ENCODE data around the gene WFIKKN1. TPM values are rescaled to one million over a fixed set of nuclear protein-coding genes. Genes with fewer than 3 reads are reported as not detected.

Gene WFIKKN1
- total and polyA plus RNA-seq, 10 donors: 0.15 to 1.8 (median 0.94) TPM

- H3K4me1 ChIP-seq: peaks cover 14 to 39% (median 27%) of the 10 kb centered on the region in 6 donors
- H3K36me3 ChIP-seq: peaks cover 0 to 40% (median 36%) of the 10 kb centered on the region in 6 donors
- H3K27ac ChIP-seq: peak within 1 kb of the TSS; percentile 75 to 94 (median 90)
- no peaks in the 10 kb centered on the region for H3K9me3 ChIP-seq
- H3K27me3 ChIP-seq (replicated peaks in 1 of 7): no peaks in the 10 kb centered on the region
- intact Hi-C loops (cut with DNase I; ENCODE audit: low total_unique reads): no loop called here
- TF ChIP-seq POLR2AphosphoS5 (IDR thresholded peaks at IDR 0.05) (peak; percentile 90 to 94 (median 91)), POLR2A (IDR thresholded peaks at IDR 0.05) (peak in 1 of 3 donors; percentile 41), CTCF (IDR thresholded peaks at IDR 0.05 in 8 of 11, conservative IDR thresholded peaks at IDR 0.05 in 3 of 11) (peak in 10 of 11 experiments; percentile 61 to 99 (median 96))
- WGBS, 5 donors: 1% methylated on average over 34 to 78 of the region's 78 CpGs
- peak within 1 kb of the TSS; percentile 70 to 99 (median 90) for H3K4me3 ChIP-seq
- DNase-seq: peak; percentile 99
These were observed 37.2 kb downstream of the WFIKKN1 start, which contains the start of gene RHOT2 for GRCh38 chr16:667780-668518. Gene RHOT2, plus strand, starts transcription at chr16:668132. Its CDS starts 68 bp downstream, at chr16:668200.

DNA sequence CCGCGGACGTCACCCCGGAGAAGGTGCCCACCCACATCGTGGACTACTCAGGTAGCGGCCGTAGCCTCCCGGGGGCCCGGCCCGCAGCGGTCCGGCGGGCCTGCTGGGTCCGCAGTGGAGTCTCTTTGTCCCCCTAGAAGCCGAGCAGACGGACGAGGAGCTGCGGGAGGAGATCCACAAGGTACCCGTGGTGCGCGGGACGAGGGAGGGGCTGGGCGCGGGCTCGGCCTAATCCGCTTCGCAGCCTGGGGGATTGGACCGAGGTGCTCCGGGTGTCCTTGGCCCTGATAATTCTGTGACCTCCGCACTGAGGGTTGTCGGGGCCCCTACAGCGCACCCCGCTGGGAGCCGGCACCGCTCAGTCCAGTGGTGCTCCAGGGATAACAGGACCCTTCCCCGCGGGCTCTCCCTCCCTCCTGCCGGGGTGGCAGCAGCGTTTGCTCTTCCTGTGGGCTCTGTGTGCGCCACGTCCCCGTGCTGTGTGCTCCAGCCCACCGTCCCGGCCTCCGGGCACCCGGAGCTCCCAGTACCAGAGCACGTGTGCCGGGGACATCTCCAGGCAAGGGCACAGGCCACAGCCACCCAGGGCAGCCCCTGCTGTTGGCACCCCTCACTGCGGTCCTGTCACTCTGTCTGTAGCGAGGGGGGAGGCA lies 37.9 kb downstream of the WFIKKN1 start:
- Histone ChIP-seq H3K4me3 (peak overlapping the region; percentile 70 to 99 (median 90)), H3K4me1 (peaks cover 14 to 45% (median 29%) of the 10 kb centered on the region in 6 donors), H3K36me3 (peaks cover 0 to 47% (median 43%) of the 10 kb centered on the region in 6 donors), H3K9me3 (no peaks in the 10 kb centered on the region), H3K27ac (peak overlapping the region; percentile 75 to 94 (median 90)), H3K27me3 (replicated peaks in 1 of 7) (no peaks in the 10 kb centered on the region)
- intact Hi-C loops (cut with DNase I; ENCODE audit: low total_unique reads): no loop called here
- TF ChIP-seq CTCF (IDR thresholded peaks at IDR 0.05 in 8 of 11, conservative IDR thresholded peaks at IDR 0.05 in 3 of 11): no peak
- no peak for TF ChIP-seq POLR2AphosphoS5 (IDR thresholded peaks at IDR 0.05)
- no peak for TF ChIP-seq POLR2A (IDR thresholded peaks at IDR 0.05)
- DNase-seq: no peak
- 7 to 17% (median 8%) methylated on average over 5 to 50 of the region's 50 CpGs for WGBS, 5 donors

DNA sequence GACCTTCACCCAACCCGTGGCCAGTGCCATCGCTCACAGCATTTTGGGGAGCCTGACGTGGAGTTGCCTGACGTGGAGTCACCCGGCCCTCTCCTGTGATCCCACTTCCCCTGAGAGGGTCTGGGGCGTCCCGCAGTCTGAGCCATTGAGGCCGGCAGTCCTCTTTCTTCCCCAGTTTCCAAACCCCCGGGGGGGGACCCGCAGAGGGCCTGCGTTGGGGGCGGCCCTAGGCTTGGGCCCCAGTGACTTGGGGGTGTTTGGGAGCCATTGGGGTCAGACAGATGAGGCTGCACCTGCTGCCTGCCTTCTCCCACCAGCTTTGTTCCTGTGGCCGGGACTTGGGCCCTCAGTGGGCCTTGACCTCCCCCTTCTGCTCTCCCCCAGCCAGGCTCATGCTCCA lies 38.9 kb downstream of the WFIKKN1 start:
- no peak for DNase-seq
- H3K4me3 ChIP-seq: peak overlapping the region in 2 of 8 donors; percentile 7 to 99
- peaks cover 0 to 57% (median 45%) of the 10 kb centered on the region in 6 donors for H3K36me3 ChIP-seq
- peaks cover 0 to 4% (median 0%) of the 10 kb centered on the region in 7 donors for H3K27me3 ChIP-seq (replicated peaks in 1 of 7)
- H3K27ac ChIP-seq: no peak overlapping the region
- TF ChIP-seq POLR2AphosphoS5 (IDR thresholded peaks at IDR 0.05) (no peak), CTCF (IDR thresholded peaks at IDR 0.05 in 8 of 11, conservative IDR thresholded peaks at IDR 0.05 in 3 of 11) (no peak)
- WGBS, 5 donors: 85 to 97% (median 94%) methylated on average over 12 to 13 of the region's 13 CpGs
- no peaks in the 10 kb centered on the region for H3K9me3 ChIP-seq
- peaks cover 17 to 55% (median 37%) of the 10 kb centered on the region in 6 donors for H3K4me1 ChIP-seq
- intact Hi-C loops (cut with DNase I; ENCODE audit: low total_unique reads): no loop called here

Data from spleen (tissue), 11 donors.